ENCODE data around the gene SKA3.

DNA sequence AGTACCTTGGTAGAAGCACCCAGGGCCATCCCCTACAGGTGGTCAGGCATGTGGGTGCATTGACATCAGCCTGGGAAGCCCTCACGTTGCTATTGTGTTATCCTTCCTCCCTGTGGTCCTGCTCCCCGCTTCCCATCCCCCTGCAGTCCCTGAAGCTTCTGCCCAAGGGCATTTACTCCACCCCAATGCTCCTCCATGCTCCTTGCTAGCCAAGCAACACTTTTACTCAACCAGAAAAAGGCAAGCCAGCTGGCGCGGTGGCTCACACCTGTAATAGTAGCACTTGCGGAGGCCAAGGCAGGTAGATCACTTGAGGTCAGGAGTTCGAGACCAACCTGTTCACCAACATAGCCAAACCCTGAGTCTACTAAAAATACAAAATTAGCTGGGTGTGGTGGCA, 60.2 kb downstream of the SKA3 start:
- TF ChIP-seq, protein P1, sequence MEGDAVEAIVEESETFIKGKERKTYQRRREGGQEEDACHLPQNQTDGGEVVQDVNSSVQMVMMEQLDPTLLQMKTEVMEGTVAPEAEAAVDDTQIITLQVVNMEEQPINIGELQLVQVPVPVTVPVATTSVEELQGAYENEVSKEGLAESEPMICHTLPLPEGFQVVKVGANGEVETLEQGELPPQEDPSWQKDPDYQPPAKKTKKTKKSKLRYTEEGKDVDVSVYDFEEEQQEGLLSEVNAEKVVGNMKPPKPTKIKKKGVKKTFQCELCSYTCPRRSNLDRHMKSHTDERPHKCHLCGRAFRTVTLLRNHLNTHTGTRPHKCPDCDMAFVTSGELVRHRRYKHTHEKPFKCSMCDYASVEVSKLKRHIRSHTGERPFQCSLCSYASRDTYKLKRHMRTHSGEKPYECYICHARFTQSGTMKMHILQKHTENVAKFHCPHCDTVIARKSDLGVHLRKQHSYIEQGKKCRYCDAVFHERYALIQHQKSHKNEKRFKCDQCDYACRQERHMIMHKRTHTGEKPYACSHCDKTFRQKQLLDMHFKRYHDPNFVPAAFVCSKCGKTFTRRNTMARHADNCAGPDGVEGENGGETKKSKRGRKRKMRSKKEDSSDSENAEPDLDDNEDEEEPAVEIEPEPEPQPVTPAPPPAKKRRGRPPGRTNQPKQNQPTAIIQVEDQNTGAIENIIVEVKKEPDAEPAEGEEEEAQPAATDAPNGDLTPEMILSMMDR (tag by site-specific recombination; IDR thresholded peaks at IDR 0.05), result no peak
- TF ChIP-seq, protein P2, sequence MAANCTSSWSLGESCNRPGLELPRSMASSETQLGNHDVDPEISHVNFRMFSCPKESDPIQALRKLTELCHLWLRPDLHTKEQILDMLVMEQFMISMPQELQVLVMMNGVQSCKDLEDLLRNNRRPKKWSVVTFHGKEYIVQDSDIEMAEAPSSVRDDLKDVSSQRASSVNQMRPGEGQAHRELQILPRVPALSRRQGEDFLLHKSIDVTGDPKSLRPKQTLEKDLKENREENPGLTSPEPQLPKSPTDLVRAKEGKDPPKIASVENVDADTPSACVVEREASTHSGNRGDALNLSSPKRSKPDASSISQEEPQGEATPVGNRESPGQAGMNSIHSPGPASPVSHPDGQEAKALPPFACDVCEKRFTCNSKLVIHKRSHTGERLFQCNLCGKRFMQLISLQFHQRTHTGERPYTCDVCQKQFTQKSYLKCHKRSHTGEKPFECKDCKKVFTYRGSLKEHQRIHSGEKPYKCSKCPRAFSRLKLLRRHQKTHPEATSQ (tag by site-specific recombination; IDR thresholded peaks at IDR 0.05), result no peak
- no peak for TF ChIP-seq ZNF768 (tag by site-specific recombination; IDR thresholded peaks at IDR 0.05)
- TF ChIP-seq, protein P3, sequence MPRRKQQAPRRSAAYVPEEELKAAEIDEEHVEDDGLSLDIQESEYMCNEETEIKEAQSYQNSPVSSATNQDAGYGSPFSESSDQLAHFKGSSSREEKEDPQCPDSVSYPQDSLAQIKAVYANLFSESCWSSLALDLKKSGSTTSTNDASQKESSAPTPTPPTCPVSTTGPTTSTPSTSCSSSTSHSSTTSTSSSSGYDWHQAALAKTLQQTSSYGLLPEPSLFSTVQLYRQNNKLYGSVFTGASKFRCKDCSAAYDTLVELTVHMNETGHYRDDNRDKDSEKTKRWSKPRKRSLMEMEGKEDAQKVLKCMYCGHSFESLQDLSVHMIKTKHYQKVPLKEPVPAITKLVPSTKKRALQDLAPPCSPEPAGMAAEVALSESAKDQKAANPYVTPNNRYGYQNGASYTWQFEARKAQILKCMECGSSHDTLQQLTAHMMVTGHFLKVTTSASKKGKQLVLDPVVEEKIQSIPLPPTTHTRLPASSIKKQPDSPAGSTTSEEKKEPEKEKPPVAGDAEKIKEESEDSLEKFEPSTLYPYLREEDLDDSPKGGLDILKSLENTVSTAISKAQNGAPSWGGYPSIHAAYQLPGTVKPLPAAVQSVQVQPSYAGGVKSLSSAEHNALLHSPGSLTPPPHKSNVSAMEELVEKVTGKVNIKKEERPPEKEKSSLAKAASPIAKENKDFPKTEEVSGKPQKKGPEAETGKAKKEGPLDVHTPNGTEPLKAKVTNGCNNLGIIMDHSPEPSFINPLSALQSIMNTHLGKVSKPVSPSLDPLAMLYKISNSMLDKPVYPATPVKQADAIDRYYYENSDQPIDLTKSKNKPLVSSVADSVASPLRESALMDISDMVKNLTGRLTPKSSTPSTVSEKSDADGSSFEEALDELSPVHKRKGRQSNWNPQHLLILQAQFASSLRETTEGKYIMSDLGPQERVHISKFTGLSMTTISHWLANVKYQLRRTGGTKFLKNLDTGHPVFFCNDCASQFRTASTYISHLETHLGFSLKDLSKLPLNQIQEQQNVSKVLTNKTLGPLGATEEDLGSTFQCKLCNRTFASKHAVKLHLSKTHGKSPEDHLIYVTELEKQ (tag by site-specific recombination; IDR thresholded peaks at IDR 0.05; ENCODE audit: borderline replicate concordance), result no peak
- TF ChIP-seq ZNF114 (tag by site-specific recombination; IDR thresholded peaks at IDR 0.05), result no peak
- no peak for TF ChIP-seq OSR2 (tag by site-specific recombination; IDR thresholded peaks at IDR 0.05)
- TF ChIP-seq ZNF10 (tag by site-specific recombination; IDR thresholded peaks at IDR 0.05), result no peak
- TF ChIP-seq, protein P4, sequence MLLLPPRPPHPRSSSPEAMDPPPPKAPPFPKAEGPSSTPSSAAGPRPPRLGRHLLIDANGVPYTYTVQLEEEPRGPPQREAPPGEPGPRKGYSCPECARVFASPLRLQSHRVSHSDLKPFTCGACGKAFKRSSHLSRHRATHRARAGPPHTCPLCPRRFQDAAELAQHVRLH (tag by site-specific recombination; IDR thresholded peaks at IDR 0.05), result no peak
- no peak for TF ChIP-seq ZNF624 (tag by site-specific recombination; IDR thresholded peaks at IDR 0.05)
